HG03442 (cell line): ENCODE measurements around the gene TP53INP2.
"Not testable (repeated sequence)": the region's sequence is repeated elsewhere in the genome, so short reads cannot be mapped to it uniquely, and the experiment has no call there.

Experiments used
- ATAC-seq: cut with Tn5 transposase; IDR thresholded peaks from one replicate; pipeline ENCODE4 v1.9.1; 2021; ENCODE audit warnings: mild to moderate bottlenecking, moderate library complexity; ENCODE audit not compliant: unreplicated experiment

TP53INP2 gene

DNA sequence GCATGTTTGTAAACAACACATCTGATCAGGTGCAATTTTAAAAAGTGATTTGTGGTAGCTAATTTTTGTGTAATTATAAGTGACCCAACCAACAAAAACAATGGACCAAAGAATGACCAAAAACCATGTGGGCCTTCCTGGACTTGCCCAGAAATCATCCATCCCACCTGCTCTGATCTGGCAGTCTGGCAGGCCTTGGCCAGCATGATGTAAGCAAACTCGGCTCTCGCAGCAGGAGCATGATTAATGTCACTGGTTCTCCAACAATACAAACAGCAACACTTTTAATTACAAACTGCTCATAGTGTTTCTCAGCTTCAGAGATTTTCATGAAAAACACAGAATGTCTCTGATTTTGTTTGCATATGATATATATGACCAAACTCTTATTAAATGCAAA lies 16.1 kb downstream of the TP53INP2 start:
- ATAC-seq: no peak

GRCh38 chr20:34722560-34722959 lies 18.4 kb downstream of the TP53INP2 start:
- ATAC-seq: not testable (repeated sequence)

DNA sequence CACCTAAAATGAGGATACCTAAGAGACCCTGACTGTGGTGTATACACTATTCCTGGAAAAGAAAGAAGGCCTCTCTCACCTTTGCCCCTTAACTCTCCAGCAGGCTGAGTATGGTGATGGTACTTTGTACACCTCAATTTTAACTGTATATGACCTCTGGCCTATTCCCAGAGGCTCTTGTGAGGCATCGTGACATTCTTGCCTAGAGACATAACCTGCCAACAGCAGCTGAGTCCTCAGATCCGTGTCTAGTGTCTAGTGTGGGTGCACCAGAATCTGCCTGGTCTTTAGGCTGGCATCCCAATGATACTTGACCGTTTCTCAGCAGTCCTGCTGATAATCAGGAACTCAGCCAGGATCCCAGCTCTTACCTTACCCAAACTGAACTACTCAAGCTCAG lies 20.0 kb downstream of the TP53INP2 start:
- no peak for ATAC-seq

DNA sequence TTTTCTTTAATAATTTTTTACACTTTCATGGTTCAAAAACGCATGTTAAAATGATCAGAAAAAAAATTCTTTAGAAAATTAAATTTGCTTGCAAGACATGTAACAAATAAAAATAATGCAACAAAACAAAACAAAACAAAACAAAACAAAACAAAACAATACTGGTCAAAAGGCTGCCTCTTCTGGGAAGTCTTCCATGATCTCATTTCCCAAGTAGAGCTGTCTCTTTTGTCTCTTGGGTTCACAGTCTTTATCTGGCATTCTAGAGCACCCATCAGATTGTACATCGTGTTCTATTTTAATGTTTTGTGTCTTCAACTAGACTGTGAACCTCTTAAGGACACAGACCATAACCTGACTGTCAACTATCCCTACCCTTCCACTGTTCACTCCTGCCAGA lies 25.3 kb downstream of the TP53INP2 start:
- no peak for ATAC-seq

DNA sequence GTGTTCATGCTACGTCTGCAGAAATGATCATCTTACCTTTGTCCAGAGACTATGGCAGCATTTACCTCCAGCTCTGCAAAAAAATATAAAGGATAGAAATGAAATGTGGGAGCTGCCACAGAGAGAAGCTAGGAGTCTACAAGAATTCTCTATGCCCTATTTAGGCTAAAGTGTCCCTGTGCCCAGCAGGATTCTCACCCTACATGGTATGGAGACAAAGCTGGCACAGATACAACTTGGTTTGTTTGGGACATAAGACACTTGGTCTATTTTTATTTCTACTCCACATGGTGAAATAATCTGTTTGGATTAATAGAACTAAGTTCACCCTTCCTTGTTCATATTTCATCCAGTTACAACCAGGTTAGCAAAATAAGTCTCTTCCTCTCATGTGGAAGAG lies 28.4 kb downstream of the TP53INP2 start:
- ATAC-seq: no peak

DNA sequence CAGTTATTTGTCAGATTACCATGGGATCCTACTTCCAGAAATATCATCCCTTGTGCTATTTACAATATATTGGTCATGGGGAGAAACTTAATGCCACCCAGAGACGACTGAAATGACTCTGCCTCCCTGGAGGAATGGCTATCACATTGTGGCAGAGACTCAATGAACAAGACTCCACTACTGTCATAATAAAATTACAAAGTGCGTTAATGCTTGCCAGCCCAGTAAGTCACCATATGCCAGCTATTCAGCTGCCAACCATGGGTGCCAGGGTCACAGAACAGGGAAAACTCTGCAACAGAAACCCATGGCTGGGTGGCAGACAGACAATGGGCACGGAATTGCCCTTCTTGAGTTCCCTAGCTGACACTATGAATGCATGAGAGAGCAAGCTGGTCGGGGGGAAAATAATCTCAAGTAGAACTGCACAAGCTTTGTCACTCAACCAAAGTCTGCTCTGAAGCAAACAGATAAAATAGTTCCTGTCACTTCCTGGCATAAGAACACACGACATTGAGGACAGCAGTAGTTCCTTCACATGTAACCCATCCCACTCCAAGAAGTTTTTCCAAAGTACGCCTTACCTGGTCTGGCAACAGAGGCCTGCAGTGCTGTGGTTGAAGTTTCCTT lies 32.1 kb downstream of the TP53INP2 start:
- ATAC-seq: no peak

- no peak for ATAC-seq
These were observed 38.9 kb downstream of the TP53INP2 start for GRCh38 chr20:34743039-34743438.

- ATAC-seq: no peak
These were observed 40.2 kb downstream of the TP53INP2 start for GRCh38 chr20:34744340-34744739.

- no peak for ATAC-seq
These were observed 40.7 kb downstream of the TP53INP2 start for GRCh38 chr20:34744847-34745246.

DNA sequence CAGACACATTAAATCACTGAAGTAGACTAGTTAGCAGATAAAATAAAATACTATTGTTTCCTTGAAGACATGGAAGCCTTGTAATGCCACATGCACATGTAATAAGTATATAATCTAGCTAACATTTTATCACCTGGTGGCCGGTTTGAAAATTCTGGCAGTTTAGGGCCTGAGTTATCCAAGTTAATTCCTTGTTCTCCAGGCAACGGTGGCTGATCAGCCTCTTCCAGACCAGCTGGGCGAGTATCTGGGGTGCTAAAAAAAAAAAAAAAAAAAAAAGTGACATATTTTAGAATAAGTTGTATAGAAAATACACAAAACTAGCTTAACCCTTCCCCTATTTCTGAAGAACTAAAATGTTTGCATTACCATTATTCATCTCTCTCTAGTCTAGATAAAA lies 42.5 kb downstream of the TP53INP2 start:
- no peak for ATAC-seq

- ATAC-seq: no peak
These were observed 43.3 kb downstream of the TP53INP2 start for GRCh38 chr20:34747479-34747878.

GRCh38 chr20:34748709-34749108 lies 44.6 kb downstream of the TP53INP2 start:
- no peak for ATAC-seq

DNA sequence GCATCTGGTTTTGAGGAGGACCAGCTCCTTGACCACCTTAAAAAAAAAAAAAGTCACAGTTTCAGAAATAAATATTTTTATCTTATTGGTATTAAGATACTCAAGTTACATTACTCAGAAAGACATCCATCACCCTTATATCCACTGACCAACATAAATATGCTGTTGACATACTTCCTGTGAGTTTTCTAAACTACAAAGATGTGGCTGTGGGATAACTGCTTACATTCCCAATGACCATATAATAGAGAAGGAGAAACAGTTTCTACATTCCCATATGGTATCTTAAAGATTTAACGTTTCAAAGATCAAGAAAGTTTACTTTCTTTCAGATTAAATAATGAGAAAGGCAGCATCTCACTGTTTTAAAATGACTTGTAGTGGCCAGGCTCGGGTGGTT lies 46.3 kb downstream of the TP53INP2 start:
- no peak for ATAC-seq

DNA sequence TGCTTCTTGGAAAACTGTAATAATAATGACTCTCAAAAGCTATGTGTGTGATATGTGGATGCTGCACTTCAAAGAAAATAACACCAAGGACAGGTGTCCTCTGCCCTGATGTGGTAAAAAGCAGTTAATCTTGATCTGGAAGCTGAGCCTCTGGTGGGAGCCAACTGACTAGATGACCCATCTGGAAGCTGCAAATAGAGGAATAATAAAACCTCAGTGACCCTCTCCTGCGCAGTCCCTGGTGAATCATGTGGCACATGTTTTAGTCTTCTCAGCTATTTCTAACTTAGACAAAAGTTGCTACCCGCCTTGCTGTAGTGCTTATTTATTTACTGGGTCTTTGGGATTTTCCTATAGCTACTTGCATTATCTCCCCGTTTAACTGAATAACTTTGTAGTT lies 47.3 kb downstream of the TP53INP2 start:
- no peak for ATAC-seq

DNA sequence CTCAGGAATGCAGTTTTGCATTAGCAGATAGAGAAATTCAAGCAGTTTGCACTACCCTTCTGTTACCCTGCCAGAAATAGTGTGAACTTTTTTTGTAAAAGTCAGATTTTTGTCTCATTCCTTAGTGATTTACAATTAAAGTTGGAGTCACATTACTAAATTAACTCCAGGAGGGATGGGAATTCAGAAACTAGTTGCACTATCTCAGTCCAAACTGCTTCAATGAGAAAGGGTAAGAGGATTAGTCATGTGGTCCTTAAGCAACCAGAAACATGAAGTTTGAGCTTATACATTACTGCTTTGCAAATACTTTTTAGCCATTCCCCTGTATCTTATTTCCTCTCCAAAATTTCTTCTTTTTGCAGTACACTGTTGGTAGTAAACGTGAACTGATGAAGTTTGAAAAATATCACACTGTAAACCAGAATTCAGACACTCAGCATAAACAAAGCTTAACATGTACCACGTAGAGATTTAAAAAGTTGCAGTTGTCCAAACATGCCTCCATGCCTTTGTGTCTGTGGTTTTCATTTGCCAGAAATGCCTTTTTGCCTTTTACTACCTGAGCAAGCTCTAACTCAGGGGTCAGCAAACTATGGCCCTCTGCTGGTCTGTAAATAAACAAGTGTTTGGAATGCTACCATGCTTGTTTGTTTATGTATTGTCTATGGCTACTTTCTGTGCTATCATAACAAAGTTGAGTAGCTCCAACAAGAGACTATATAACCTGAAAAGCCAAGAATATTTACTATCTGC lies 49.7 kb downstream of the TP53INP2 start:
- ATAC-seq: no peak

GRCh38 chr20:34754611-34755010 lies 50.5 kb downstream of the TP53INP2 start:
- no peak for ATAC-seq

- ATAC-seq: no peak
These were observed 51.2 kb downstream of the TP53INP2 start for GRCh38 chr20:34755367-34755766.

DNA sequence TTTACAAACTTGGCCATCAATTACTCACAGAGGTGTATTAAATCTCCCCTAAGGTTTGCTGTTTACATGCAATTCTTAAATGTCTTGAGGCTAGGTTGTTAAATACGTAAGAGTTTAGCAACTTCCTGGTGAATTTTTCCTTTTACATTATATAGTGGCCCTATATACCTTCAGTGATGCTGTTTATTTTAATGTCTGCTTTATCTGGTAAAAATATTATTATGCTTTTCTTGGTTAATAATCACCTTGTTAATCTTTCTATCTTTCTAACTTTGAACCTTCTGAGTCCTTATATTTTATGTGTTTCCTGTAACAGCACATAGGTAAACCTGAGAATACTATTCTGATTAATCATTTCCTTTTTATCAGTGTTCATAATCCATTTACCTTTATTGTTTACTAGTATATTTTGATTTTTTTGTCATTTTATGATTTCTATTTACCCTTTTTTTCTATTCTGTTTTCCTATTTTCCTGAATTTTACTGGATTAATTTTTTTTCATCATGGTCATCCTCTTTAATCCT lies 57.9 kb downstream of the TP53INP2 start:
- ATAC-seq: no peak
